HTERT RPE-1 (cell line): ENCODE results near the gene C1orf116.

Experiments used
- in situ Hi-C: fragments of 300-500 bp; cut with MboI; formaldehyde crosslinking; loops from 4 replicates; pipeline ENCODE4 v1.14.3; 2020; ENCODE audit warnings: low sequenced_read_pairs

The C1orf116 gene

DNA sequence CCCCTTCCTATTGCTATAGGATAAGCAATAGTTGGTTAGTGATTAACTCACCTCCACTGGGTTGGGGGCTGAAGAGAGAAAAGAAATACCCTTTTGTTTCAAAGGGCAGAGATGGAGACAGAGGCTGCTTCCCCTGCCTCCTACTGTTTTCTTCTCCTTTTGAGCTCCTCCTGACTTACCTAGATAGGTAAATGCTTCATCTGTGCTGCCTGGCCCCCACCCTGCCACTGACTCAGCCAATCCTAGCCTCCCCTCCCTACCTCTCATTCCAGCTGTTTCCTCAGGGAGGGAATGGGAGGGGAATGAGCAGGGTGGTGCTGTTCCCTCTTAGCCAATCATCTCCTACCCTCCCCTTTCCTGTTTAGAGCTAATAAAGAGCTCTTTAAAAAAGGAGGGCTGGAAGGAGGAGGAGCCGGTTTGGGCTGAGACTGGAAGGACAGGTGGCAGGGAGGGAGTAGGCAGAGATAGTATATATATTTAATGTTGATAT lies at the start of gene C1orf116:
C1orf116 (minus strand) TSS at position 229 of the 490 bp plus-strand sequence. CDS start 5,158 bp downstream, outside the sequence.
- in situ Hi-C loops = no loop called here

DNA sequence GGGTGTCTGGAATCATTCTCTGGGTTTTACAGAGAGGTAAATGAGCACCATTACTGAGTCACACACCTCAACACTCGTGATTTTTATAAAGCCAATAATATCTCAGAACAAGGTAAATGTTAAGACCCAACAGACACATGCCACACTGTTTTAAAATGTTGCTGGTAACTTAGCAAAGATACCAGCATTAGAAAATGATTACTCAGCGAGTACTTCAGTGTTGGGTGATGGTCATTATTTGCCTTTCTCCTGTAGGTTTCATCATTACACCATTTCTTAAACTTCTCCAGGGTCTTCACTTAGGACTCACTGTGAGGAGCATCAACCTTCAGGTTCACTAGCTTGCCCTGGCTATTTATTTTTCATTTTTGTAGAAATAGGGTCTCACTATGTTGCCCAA lies 49.2 kb upstream of the C1orf116 start:
- in situ Hi-C loops = no loop called here

- in situ Hi-C loops = no loop called here
These were observed 48.5 kb upstream of the C1orf116 start for GRCh38 chr1:207081088-207081487.

GRCh38 chr1:207079706-207080241 lies 47.2 kb upstream of the C1orf116 start:
- in situ Hi-C loops = no loop called here

- in situ Hi-C loops = no loop called here
These were observed 46.1 kb upstream of the C1orf116 start for GRCh38 chr1:207078578-207079132.

- in situ Hi-C loops = no loop called here
These were observed 45.2 kb upstream of the C1orf116 start for GRCh38 chr1:207077470-207078377.

GRCh38 chr1:207077012-207077411 lies 44.5 kb upstream of the C1orf116 start:
- in situ Hi-C loops = no loop called here

- in situ Hi-C loops = no loop called here
These were observed 43.8 kb upstream of the C1orf116 start for GRCh38 chr1:207076181-207076955.

- in situ Hi-C loops = no loop called here
These were observed 41.6 kb upstream of the C1orf116 start for GRCh38 chr1:207073906-207074820.

DNA sequence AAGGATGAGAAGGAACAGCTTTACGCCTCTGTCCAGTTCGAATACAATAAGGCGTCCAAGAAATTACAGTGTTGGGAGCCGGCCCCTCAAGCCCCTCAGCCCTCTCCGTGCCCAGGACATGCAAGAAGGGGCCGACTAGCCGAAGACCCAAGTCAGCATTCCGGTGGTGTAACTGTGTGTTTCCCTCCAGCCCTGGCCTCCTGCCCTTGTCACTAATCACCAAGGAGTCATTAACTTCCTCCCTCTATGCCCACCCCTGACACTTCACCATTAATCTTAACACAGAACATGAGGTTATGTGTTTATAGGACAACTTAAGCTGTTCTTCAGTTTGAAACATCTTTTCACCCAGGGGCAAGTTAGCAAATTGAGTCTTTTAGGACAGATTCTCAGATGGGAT lies 39.7 kb upstream of the C1orf116 start:
- in situ Hi-C loops = no loop called here

DNA sequence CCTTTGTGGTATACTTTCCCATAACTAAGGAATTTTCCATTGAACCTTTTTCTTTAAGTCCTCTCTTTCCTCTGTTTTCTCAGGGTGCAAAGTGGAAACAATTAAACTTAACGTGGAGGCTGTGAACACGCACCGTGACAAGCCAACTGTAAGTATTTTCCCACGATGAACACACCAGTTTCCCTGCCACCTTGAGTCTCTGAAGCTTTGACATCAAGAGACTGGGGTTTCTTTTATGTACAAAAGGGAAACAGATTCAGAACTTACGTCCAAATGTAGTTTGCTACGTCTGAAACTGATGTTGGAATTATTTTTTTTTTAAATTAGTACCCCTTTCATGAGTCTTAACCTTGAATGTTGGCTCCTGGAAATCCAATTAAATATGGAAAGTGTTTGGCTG lies 38.9 kb upstream of the C1orf116 start:
- in situ Hi-C loops = no loop called here

DNA sequence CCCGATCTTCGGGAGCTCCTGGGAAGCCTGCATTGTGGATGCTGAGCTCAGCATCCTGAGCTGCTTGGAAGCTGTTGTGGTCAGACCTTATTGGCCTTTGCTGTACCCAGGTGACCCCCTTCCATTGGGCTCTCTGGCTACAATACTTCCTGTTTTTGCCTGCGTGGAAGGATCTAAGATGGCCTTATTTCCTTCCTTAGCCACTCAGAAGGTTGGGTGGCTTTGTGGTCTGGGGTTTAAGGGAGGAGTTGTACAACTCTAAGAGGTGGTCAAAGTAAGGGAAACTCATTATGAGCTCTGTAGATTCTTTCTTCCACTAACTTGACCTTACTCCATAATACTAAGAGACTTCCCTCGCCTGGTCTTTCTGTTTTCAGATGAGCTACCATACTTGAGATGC lies 38.3 kb upstream of the C1orf116 start:
- in situ Hi-C loops = no loop called here

GRCh38 chr1:207069858-207070506 lies 37.4 kb upstream of the C1orf116 start:
- in situ Hi-C loops = no loop called here

- in situ Hi-C loops = no loop called here
These were observed 36.5 kb upstream of the C1orf116 start for GRCh38 chr1:207069061-207069460.

- in situ Hi-C loops = no loop called here
These were observed 35.1 kb upstream of the C1orf116 start for GRCh38 chr1:207067665-207068064.

- in situ Hi-C loops = no loop called here
These were observed 34.6 kb upstream of the C1orf116 start for GRCh38 chr1:207067185-207067584.

- in situ Hi-C loops = no loop called here
These were observed 32.0 kb upstream of the C1orf116 start for GRCh38 chr1:207064561-207064960.

GRCh38 chr1:207063014-207063413 lies 30.5 kb upstream of the C1orf116 start:
- in situ Hi-C loops = no loop called here

DNA sequence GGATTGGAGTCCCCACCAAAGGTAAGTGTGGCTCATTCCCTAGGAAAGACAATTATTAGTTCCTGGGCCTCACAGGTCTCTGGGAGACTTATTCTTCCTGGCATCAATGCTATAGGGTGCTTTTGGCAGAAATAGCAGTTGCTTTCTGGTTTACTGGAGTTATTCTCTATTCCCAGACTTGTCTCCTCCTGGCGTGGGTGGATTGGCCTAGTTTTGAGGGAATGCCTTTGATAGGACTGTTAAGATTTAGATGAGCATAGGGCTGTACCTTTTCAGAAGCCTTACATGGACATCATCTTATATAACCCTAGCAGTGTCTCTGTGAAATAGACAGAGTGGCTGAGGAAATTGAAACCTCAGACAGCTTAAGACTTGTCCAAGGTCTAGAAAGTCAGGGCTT lies 29.5 kb upstream of the C1orf116 start:
- in situ Hi-C loops = no loop called here

DNA sequence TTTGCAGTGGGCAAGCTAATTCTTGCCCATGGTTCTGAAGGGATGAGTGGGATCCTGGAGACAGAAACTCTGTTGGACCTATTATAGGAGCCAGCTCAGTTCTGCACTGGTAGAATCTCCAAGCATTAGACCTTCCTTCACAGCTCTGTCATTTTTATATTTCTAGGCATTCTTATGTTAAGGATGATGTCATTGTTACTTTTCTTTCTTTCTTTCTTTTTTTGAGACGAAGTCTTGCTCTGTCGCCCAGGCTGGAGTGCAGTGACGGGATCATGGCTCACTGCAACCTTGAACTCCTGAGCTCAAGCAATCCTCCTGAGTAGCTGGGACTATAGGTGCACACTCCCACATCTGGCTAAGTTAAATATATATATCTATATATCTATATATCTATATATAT lies 28.0 kb upstream of the C1orf116 start:
- in situ Hi-C loops = no loop called here
